SU-DHL-6 (cell line): ENCODE measurements around the gene LONRF3.

Experiments
- H2AFZ ChIP-seq: fragments of 200-600 bp; sonication (generic); 2 replicates; pipeline ENCODE4 v1.6.1; 2014; ENCODE audit warnings: low read depth, mild to moderate bottlenecking, moderate library complexity, mixed read lengths, antibody characterized with exemption, low read length; ENCODE audit not compliant: severe bottlenecking
- H3F3A ChIP-seq: fragments of 200-600 bp; shearing (Covaris generic); 2 replicates; pipeline ENCODE4 v1.6.0; 2016; ENCODE audit warnings: antibody characterized with exemption, mild to moderate bottlenecking; ENCODE audit not compliant: insufficient read depth
- H3K27ac ChIP-seq: fragments of 200-600 bp; sonication (generic); 2 replicates; pipeline ENCODE4 v1.5.1; 2016; ENCODE audit warnings: low read depth, mild to moderate bottlenecking, low read length, moderate library complexity, mixed read lengths
- H3K27me3 ChIP-seq: fragments of 200-600 bp; sonication (generic), shearing (Covaris generic); 2 replicates; pipeline ENCODE4 v1.6.0; 2014; ENCODE audit warnings: mild to moderate bottlenecking, low read length
- H3K36me3 ChIP-seq: fragments of 200-600 bp; sonication (generic); 2 replicates; pipeline ENCODE4 v1.6.1; 2014; ENCODE audit warnings: mild to moderate bottlenecking, low read length, mixed read lengths
- H3K4me2 ChIP-seq: fragments of 300-600, 200-600 bp; shearing (Covaris generic), sonication (generic); 2 replicates; pipeline ENCODE4 v1.6.0; 2014; ENCODE audit warnings: low read length, low read depth, mild to moderate bottlenecking; ENCODE audit not compliant: poor library complexity, severe bottlenecking
- H3K4me3 ChIP-seq: fragments of 200-600 bp; sonication (generic); 2 replicates; pipeline ENCODE4 v1.5.1; 2014; ENCODE audit warnings: antibody characterized with exemption, low read length, mild to moderate bottlenecking, mixed read lengths; ENCODE audit not compliant: insufficient read depth, poor library complexity, severe bottlenecking
- H3K79me2 ChIP-seq: fragments of 200-600 bp; sonication (generic); 2 replicates; pipeline ENCODE4 v1.6.1; 2014; ENCODE audit warnings: mild to moderate bottlenecking, low read length, moderate library complexity; ENCODE audit not compliant: insufficient read depth
- H3K9ac ChIP-seq: fragments of 200-600 bp; sonication (generic); 2 replicates; pipeline ENCODE4 v1.7.0; 2014; ENCODE audit warnings: mild to moderate bottlenecking, low read length
- H3K9me2 ChIP-seq: fragments of 200-600 bp; sonication (generic); replicated peaks from 2 replicates; pipeline ENCODE4 v1.6.1; 2014; ENCODE audit warnings: low read length; ENCODE audit not compliant: insufficient read depth
- H3K9me3 ChIP-seq: fragments of 200-600 bp; sonication (generic); 2 replicates; pipeline ENCODE4 v1.6.1; 2014; ENCODE audit warnings: low read length, mixed read lengths; ENCODE audit not compliant: insufficient read depth
- H4K20me1 ChIP-seq: fragments of 200-600 bp; sonication (generic); 2 replicates; pipeline ENCODE4 v1.6.1; 2014; ENCODE audit warnings: low read depth, mild to moderate bottlenecking, antibody characterized with exemption, low read length, moderate library complexity, mixed read lengths
- EZH2phosphoT487 ChIP-seq: fragments of 200-600 bp; sonication (generic), shearing (Covaris generic); conservative IDR thresholded peaks from 2 replicates; pipeline ENCODE4 v1.6.1; 2018; ENCODE audit warnings: mild to moderate bottlenecking, antibody characterized with exemption, low read length, moderate library complexity, mixed read lengths
- TF ChIP-seq, protein P1 (sequence below): fragments of 200-600 bp; sonication (generic); IDR thresholded peaks from one replicate; pipeline ENCODE4 v1.5.1; 2017; ENCODE audit warnings: antibody characterized with exemption, mild to moderate bottlenecking, low read length, moderate library complexity; ENCODE audit not compliant: insufficient read depth, poor library complexity, severe bottlenecking

The LONRF3 gene

DNA sequence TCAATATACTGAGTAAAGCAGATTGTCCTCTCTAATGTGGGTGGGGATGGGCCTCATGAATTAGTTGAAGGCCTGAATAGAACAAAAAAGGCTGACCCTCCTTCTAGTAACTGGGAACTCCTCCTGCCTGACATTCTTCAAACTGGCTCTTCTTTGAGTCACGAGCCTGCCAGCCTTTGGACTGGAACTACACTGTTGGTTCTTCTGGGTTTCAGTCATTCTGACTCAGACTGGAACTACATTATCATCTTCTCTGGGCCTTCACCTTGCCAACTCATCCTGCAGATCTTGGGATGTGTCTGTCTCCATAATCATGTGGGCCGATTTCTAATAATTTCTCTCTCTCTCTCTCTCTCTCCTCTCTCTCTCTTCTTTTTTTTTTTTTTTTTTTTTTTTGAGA is 71.5 kb downstream of the LONRF3 start:
- no peak for TF ChIP-seq EZH2phosphoT487
- TF ChIP-seq, protein P1, sequence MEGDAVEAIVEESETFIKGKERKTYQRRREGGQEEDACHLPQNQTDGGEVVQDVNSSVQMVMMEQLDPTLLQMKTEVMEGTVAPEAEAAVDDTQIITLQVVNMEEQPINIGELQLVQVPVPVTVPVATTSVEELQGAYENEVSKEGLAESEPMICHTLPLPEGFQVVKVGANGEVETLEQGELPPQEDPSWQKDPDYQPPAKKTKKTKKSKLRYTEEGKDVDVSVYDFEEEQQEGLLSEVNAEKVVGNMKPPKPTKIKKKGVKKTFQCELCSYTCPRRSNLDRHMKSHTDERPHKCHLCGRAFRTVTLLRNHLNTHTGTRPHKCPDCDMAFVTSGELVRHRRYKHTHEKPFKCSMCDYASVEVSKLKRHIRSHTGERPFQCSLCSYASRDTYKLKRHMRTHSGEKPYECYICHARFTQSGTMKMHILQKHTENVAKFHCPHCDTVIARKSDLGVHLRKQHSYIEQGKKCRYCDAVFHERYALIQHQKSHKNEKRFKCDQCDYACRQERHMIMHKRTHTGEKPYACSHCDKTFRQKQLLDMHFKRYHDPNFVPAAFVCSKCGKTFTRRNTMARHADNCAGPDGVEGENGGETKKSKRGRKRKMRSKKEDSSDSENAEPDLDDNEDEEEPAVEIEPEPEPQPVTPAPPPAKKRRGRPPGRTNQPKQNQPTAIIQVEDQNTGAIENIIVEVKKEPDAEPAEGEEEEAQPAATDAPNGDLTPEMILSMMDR: no peak
- Histone ChIP-seq H3K79me2 (no peaks in the 10 kb centered on the region), H3K9me2 (no peaks in the 10 kb centered on the region)

DNA sequence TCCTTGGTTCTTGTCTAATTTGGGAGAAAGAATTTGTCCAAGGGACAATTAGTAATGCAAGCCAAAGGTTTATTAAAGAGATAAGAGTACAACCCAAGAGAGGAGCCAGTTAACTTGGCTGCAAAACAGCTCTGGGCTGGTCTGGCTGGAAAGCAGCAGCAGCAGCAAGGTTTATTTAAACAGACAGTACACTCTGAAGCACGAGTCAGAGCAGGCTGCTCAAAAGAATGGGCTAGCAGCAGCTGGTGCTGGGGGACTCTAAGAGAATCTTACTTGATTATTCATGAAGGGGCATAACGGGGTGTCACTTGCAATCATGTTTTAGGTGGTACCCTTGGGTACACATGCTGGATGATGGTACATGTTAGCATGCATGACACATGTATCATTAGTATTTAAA is 81.3 kb downstream of the LONRF3 start:
- no peaks in the 10 kb centered on the region for H3K79me2 ChIP-seq
- H3K27ac ChIP-seq: no peak overlapping the region
- no peak overlapping the region for H2AFZ ChIP-seq
- no peaks in the 10 kb centered on the region for H3K9me2 ChIP-seq
- no peaks in the 10 kb centered on the region for H3F3A ChIP-seq
- no peak overlapping the region for H3K4me2 ChIP-seq
- H4K20me1 ChIP-seq: no peaks in the 10 kb centered on the region
- no peak overlapping the region for H3K4me3 ChIP-seq
- H3K9me3 ChIP-seq: no peaks in the 10 kb centered on the region
- no peak for TF ChIP-seq EZH2phosphoT487
- TF ChIP-seq, protein P1: no peak
- no peak overlapping the region for H3K9ac ChIP-seq
- H3K27me3 ChIP-seq: no peaks in the 10 kb centered on the region
- no peaks in the 10 kb centered on the region for H3K36me3 ChIP-seq

More for the DNA sequence above, 71.5 kb downstream of the LONRF3 start:
- no peaks in the 10 kb centered on the region for H3K9me3 ChIP-seq
- no peak overlapping the region for H3K4me2 ChIP-seq
- no peak overlapping the region for H2AFZ ChIP-seq
- H3F3A ChIP-seq: no peaks in the 10 kb centered on the region
- H3K27ac ChIP-seq: no peak overlapping the region
- H3K27me3 ChIP-seq: no peaks in the 10 kb centered on the region
- no peaks in the 10 kb centered on the region for H3K36me3 ChIP-seq
- H3K4me3 ChIP-seq: no peak overlapping the region
- H3K9ac ChIP-seq: no peak overlapping the region
- H4K20me1 ChIP-seq: no peaks in the 10 kb centered on the region

DNA sequence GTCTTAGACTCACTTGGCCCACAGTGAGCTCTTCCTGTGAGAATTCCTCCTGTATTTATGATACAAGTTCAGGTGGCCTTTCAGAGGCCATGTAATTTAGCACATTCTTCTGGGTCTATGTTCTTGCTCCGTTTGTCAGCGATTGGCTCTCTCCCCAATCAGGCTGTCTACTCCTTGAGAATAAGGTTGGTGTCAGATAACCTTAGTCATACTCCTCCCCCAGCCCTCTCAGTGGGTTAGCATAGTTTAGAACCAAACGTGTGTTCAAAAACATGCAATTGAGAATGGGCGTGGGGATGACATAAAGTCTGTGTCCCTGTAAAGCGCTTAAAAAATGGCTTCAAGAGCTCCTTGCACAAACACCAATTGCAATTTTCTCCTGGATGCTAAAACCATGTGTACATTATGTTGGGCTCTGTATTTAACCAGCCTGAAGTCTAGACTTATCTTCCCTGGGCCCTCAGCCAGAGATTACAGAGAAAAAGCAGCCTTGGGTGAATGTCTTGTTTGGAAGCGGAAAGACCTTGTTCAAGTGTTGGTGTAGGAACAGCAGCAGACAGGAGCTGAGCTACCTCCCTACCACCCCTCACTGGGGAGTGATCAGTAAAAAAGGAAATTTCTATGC is 88.4 kb downstream of the LONRF3 start:
- TF ChIP-seq, protein P1: no peak
- TF ChIP-seq EZH2phosphoT487: no peak

More for the DNA sequence above, 88.4 kb downstream of the LONRF3 start:
- Histone ChIP-seq H3K9me2 (no peaks in the 10 kb centered on the region), H3K4me2 (no peak overlapping the region), H3K79me2 (no peaks in the 10 kb centered on the region), H3K9ac (no peak overlapping the region), H3F3A (no peaks in the 10 kb centered on the region), H2AFZ (no peak overlapping the region), H3K27ac (no peak overlapping the region), H3K36me3 (no peaks in the 10 kb centered on the region), H3K4me3 (no peak overlapping the region), H4K20me1 (no peaks in the 10 kb centered on the region), H3K27me3 (no peaks in the 10 kb centered on the region), H3K9me3 (no peaks in the 10 kb centered on the region)
